H1 (cell line): ENCODE data around the gene TTC28. TPM values are rescaled to one million over a fixed set of nuclear protein-coding genes. Genes with fewer than 3 reads are reported as not detected.

Source experiments
- CTCF ChIA-PET: fragments of 300-600 bp; sonication (Branson Sonifier 250); formaldehyde crosslinking; loops from one replicate; lab custom pipeline; 2021; ENCODE audit not compliant: partially characterized antibody; lab: Charles Lee
- POLR2A ChIA-PET: fragments of 300-600 bp; sonication (Branson Sonifier 250); formaldehyde crosslinking; loops from one replicate; lab custom pipeline; 2021; ENCODE audit warnings: inconsistent platforms; ENCODE audit not compliant: partially characterized antibody; lab: Charles Lee
- DNase-seq, 2 experiments: peaks; one replicate each; pipeline versions ENCODE4 v3.0.0 to v3.0.0-alpha.2; 2010 to 2022; ENCODE audit warnings: low spot score in 2 of 2, low read depth in 1 of 2, mixed read lengths in 1 of 2
- FAIRE-seq: peaks from 2 replicates; lab custom pipeline; 2011; peaks lifted over from hg19 to GRCh38; lab: Jason Lieb, UNC
- H2AFZ ChIP-seq: 2 replicates; pipeline ENCODE4 v1.8.1; 2012; ENCODE audit warnings: low read length, inconsistent platforms
- H2AK5ac ChIP-seq: 2 replicates; pipeline ENCODE4 v1.6.1; 2013; ENCODE audit warnings: low read depth, low read length
- H2BK120ac ChIP-seq: replicated peaks from 2 replicates; pipeline ENCODE3; 2013; ENCODE audit warnings: low read depth, low read length, inconsistent platforms
- H2BK12ac ChIP-seq: 2 replicates; pipeline ENCODE4 v1.6.1; 2013; ENCODE audit warnings: low read depth, low read length
- H2BK15ac ChIP-seq: 2 replicates; pipeline ENCODE4 v1.6.1; 2013; ENCODE audit warnings: low read length
- H2BK20ac ChIP-seq: 2 replicates; pipeline ENCODE4 v1.6.1; 2013; ENCODE audit warnings: low read length
- H2BK5ac ChIP-seq: 2 replicates; pipeline ENCODE4 v1.6.1; 2013; ENCODE audit warnings: low read depth, low read length
- H3K14ac ChIP-seq: 2 replicates; pipeline ENCODE4 v1.6.1; 2013; ENCODE audit warnings: inconsistent platforms; ENCODE audit not compliant: insufficient read length
- H3K18ac ChIP-seq: 2 replicates; pipeline ENCODE4 v1.6.1; 2013; ENCODE audit warnings: low read length; ENCODE audit errors: extremely low read depth
- H3K23ac ChIP-seq: 2 replicates; pipeline ENCODE4 v1.6.1; 2013; ENCODE audit warnings: inconsistent platforms; ENCODE audit not compliant: insufficient read length
- H3K23me2 ChIP-seq: 2 replicates; pipeline ENCODE4 v1.6.1; 2013; ENCODE audit warnings: low read depth, low read length
- H3K27ac ChIP-seq: 2 replicates; pipeline ENCODE4 v1.6.1; 2011; ENCODE audit warnings: low read depth, low read length, inconsistent platforms
- H3K27me3 ChIP-seq, 4 experiments: replicated peaks in 1 of 4; 1 replicate in 1 of 4; 2 replicates in 3 of 4; pipeline versions ENCODE4 v1.6.1 to v1.8.1; 2011 to 2013; ENCODE audit warnings: low read length in 3 of 4, mild to moderate bottlenecking in 3 of 4, inconsistent platforms in 2 of 4, mixed read lengths in 2 of 4, moderate library complexity in 1 of 4; ENCODE audit not compliant: control insufficient read depth in 3 of 4, insufficient read depth in 3 of 4; ENCODE audit errors: extremely low read depth in 1 of 4
- H3K36me3 ChIP-seq, 4 experiments: 2 replicates each; pipeline versions ENCODE4 v1.6.1 to v1.8.1; 2011 to 2013; ENCODE audit warnings: mild to moderate bottlenecking in 4 of 4, low read length in 3 of 4, moderate library complexity in 2 of 4, control low read depth in 1 of 4, inconsistent platforms in 1 of 4; ENCODE audit not compliant: insufficient read depth in 4 of 4, control insufficient read depth in 2 of 4
- H3K4ac ChIP-seq: replicated peaks from 2 replicates; pipeline ENCODE3; 2013; ENCODE audit warnings: low read length, low read depth, mixed read lengths, inconsistent platforms; ENCODE audit not compliant: insufficient read length
- H3K4me1 ChIP-seq, 4 experiments: replicated peaks in 1 of 4; 1 replicate in 1 of 4; 2 replicates in 3 of 4; pipeline versions ENCODE4 v1.6.1 to v1.8.1; 2011 to 2013; ENCODE audit warnings: low read length in 3 of 4, inconsistent platforms in 2 of 4, mixed read lengths in 1 of 4; ENCODE audit not compliant: insufficient read depth in 4 of 4, control insufficient read depth in 3 of 4
- H3K4me2 ChIP-seq, 2 experiments: 2 replicates each; pipeline versions ENCODE4 v1.6.1 to v1.8.1; 2011 to 2013; ENCODE audit warnings: low read depth in 2 of 2, low read length in 2 of 2, control low read depth in 1 of 2, inconsistent platforms in 1 of 2, mild to moderate bottlenecking in 1 of 2; ENCODE audit not compliant: insufficient read depth in 1 of 2
- H3K4me3 ChIP-seq, 4 experiments: fragments of 200-600, 300-600 bp in 1 of 4; sonication (generic), shearing (Covaris generic), sonication (Bioruptor Twin) in 1 of 4; 2 replicates each; pipeline versions ENCODE4 v1.5.1 to v1.8.1; 2011 to 2016; ENCODE audit warnings: low read length in 4 of 4, low read depth in 3 of 4, control low read depth in 2 of 4, inconsistent platforms in 2 of 4, mild to moderate bottlenecking in 2 of 4, mixed read lengths in 1 of 4, moderate library complexity in 1 of 4; ENCODE audit not compliant: insufficient read depth in 2 of 4; ENCODE audit errors: extremely low read depth in 1 of 4
- H3K56ac ChIP-seq: replicated peaks from 2 replicates; pipeline ENCODE3; 2013; ENCODE audit warnings: low read depth, mild to moderate bottlenecking, mixed read lengths, low read length, inconsistent platforms; ENCODE audit not compliant: insufficient read length
- H3K79me1 ChIP-seq: 2 replicates; pipeline ENCODE4 v1.6.1; 2013; ENCODE audit warnings: low read depth, low read length, control low read depth
- H3K79me2 ChIP-seq, 2 experiments: 2 replicates each; pipeline versions ENCODE4 v1.6.1 to v1.8.1; 2012 to 2013; ENCODE audit warnings: low read length in 2 of 2, mild to moderate bottlenecking in 2 of 2, inconsistent platforms in 1 of 2; ENCODE audit not compliant: insufficient read depth in 2 of 2, control insufficient read depth in 1 of 2
- H3K9ac ChIP-seq, 4 experiments: replicated peaks in 1 of 4; 1 replicate in 1 of 4; 2 replicates in 3 of 4; pipeline versions ENCODE4 v1.6.1 to v1.8.1; 2011 to 2013; ENCODE audit warnings: low read depth in 3 of 4, low read length in 3 of 4, control low read depth in 2 of 4, mild to moderate bottlenecking in 2 of 4, moderate library complexity in 2 of 4, inconsistent platforms in 1 of 4; ENCODE audit errors: extremely low read depth in 1 of 4
- H3K9me3 ChIP-seq, 2 experiments: 2 replicates each; pipeline versions ENCODE4 v1.6.1 to v1.8.1; 2012 to 2013; ENCODE audit warnings: mild to moderate bottlenecking in 2 of 2, moderate library complexity in 2 of 2, control low read depth in 1 of 2, inconsistent platforms in 1 of 2, low read depth in 1 of 2, low read length in 1 of 2, mixed read lengths in 1 of 2; ENCODE audit not compliant: insufficient read depth in 2 of 2
- H4K20me1 ChIP-seq, 2 experiments: replicated peaks in 1 of 2; 2 replicates each; pipeline versions ENCODE3 to v1.8.1; 2011 to 2013; ENCODE audit warnings: inconsistent platforms in 2 of 2, low read length in 2 of 2, mild to moderate bottlenecking in 1 of 2; ENCODE audit not compliant: insufficient read depth in 2 of 2, control insufficient read depth in 1 of 2
- H4K5ac ChIP-seq: 2 replicates; pipeline ENCODE4 v1.6.1; 2013; ENCODE audit warnings: low read length, low read depth, mixed read lengths, inconsistent platforms; ENCODE audit not compliant: insufficient read length
- H4K8ac ChIP-seq: 2 replicates; pipeline ENCODE4 v1.8.0; 2013; ENCODE audit warnings: mild to moderate bottlenecking, moderate library complexity, low read length, inconsistent platforms; ENCODE audit not compliant: insufficient read depth; ENCODE audit errors: extremely low read depth
- H4K91ac ChIP-seq: replicated peaks from 2 replicates; pipeline ENCODE3; 2013; ENCODE audit warnings: low read length, mixed read lengths, inconsistent platforms; ENCODE audit not compliant: insufficient read length
- ATF2 ChIP-seq: IDR thresholded peaks from 2 replicates; pipeline ENCODE4 v1.6.1; 2012; ENCODE audit warnings: low read length, inconsistent platforms
- BACH1 ChIP-seq: IDR thresholded peaks from 2 replicates; pipeline ENCODE4 v1.6.1; 2012; ENCODE audit warnings: low read length, improper control_type of control experiment
- EGR1 ChIP-seq: IDR thresholded peaks from 2 replicates; pipeline ENCODE4 v1.6.1; 2011; ENCODE audit warnings: low read depth, low read length, borderline replicate concordance
- GTF2F1 ChIP-seq: IDR thresholded peaks from 2 replicates; pipeline ENCODE4 v1.6.1; 2012; ENCODE audit warnings: low read depth, low read length, improper control_type of control experiment, borderline replicate concordance
- HDAC2 ChIP-seq, 2 experiments: fragments of 300-600 bp in 1 of 2; sonication (generic) in 1 of 2; IDR thresholded peaks; 2 replicates each; pipeline ENCODE4 v1.6.1; 2011 to 2012; ENCODE audit warnings: low read depth in 2 of 2, low read length in 2 of 2, mild to moderate bottlenecking in 2 of 2, moderate library complexity in 2 of 2, borderline replicate concordance in 1 of 2, inconsistent platforms in 1 of 2
- RAD21 ChIP-seq, 2 experiments: IDR thresholded peaks in 1 of 2; conservative IDR thresholded peaks in 1 of 2; 2 replicates each; pipeline ENCODE4 v1.6.1; 2011; ENCODE audit warnings: low read depth in 2 of 2, low read length in 2 of 2, improper control_type of control experiment in 1 of 2, inconsistent platforms in 1 of 2, mild to moderate bottlenecking in 1 of 2, moderate library complexity in 1 of 2
- RXRA ChIP-seq: IDR thresholded peaks from 2 replicates; pipeline ENCODE4 v1.6.1; 2011; ENCODE audit warnings: low read depth, mild to moderate bottlenecking, low read length, moderate library complexity; ENCODE audit not compliant: insufficient read depth
- SAP30 ChIP-seq: fragments of 300-600 bp; sonication (generic); IDR thresholded peaks from 2 replicates; pipeline ENCODE4 v1.7.1; 2012; ENCODE audit warnings: low read length, moderate library complexity, mild to moderate bottlenecking, inconsistent platforms; ENCODE audit not compliant: insufficient read depth, insufficient replicate concordance
- TCF12 ChIP-seq: IDR thresholded peaks from 2 replicates; pipeline ENCODE4 v1.6.1; 2011; ENCODE audit warnings: low read depth, mild to moderate bottlenecking, low read length
- USF2 ChIP-seq: IDR thresholded peaks from 2 replicates; pipeline ENCODE4 v1.6.1; 2011; ENCODE audit warnings: low read length, improper control_type of control experiment
- YY1 ChIP-seq: IDR thresholded peaks from 2 replicates; pipeline ENCODE4 v1.6.1; 2011; ENCODE audit warnings: low read depth, mild to moderate bottlenecking, low read length
- polyA plus RNA-seq, 7 experiments: library from polyadenylated mRNA; depleted of rRNA in 3 of 7; stranded (reverse) in 5 of 7; unstranded in 2 of 7; fragments of >200 nt in 5 of 7; fragments of 200-250 nt in 2 of 7; gene quantifications; 1 replicate in 5 of 7; 2 replicates in 1 of 7; 4 replicates in 1 of 7; pipeline versions ENCODE4 v1.2.1 to v1.2.3, GENCODE V29; 2011 to 2013; ENCODE audit warnings: missing spikeins in 2 of 7, mixed read lengths in 2 of 7
- total RNA-seq: library from RNA; stranded (reverse); fragmentation: NEBNext Ultra II Directional; extraction: Animal tissue kit (Norgen Biotek cat#: 25700); gene quantifications from 2 replicates; pipeline ENCODE4 v1.2.1, GENCODE V29; 2021

TTC28 gene
- total and polyA plus RNA-seq, 2 of the 8 experiments (the other 6 are each of a cell fraction or from before 2014, with no cell fraction given): 2.6 to 12.6 TPM

- H2BK15ac ChIP-seq: no peak overlapping the region
- no peak overlapping the region for H2BK12ac ChIP-seq
- H3K36me3 ChIP-seq: no peaks in the 10 kb centered on the region
- H2BK5ac ChIP-seq: no peak overlapping the region
- H3K9ac ChIP-seq: no peak overlapping the region
- no peak overlapping the region for H3K18ac ChIP-seq
- DNase-seq: no peak
- no peak overlapping the region for H3K27ac ChIP-seq
- H2BK120ac ChIP-seq: no peak overlapping the region
- no peak overlapping the region for H3K4ac ChIP-seq
- H2BK20ac ChIP-seq: no peak overlapping the region
- no peaks in the 10 kb centered on the region for H3K4me1 ChIP-seq
- TF ChIP-seq RXRA (no peak), BACH1 (no peak), ATF2 (no peak), USF2 (no peak), SAP30 (no peak), HDAC2 (IDR thresholded peaks at IDR 0.05; ENCODE audit: borderline replicate concordance in 1 of 2, low read depth in 2 of 2, low read length in 2 of 2) (no peak), EGR1 (no peak), GTF2F1 (no peak), YY1 (no peak), TCF12 (no peak), RAD21 (IDR thresholded peaks at IDR 0.05 in 1 of 2, conservative IDR thresholded peaks at IDR 0.05 in 1 of 2; ENCODE audit: low read depth in 2 of 2, low read length in 2 of 2) (no peak)
- TF ChIP-seq, all 59 proteins: peak for 0
- Histone ChIP-seq H4K20me1 (no peaks in the 10 kb centered on the region), H4K5ac (no peak overlapping the region), H3K23ac (no peak overlapping the region), H3K14ac (no peak overlapping the region), H2AK5ac (no peak overlapping the region), H3K56ac (no peak overlapping the region), H4K91ac (no peak overlapping the region), H3K9me3 (no peaks in the 10 kb centered on the region), H3K79me1 (no peaks in the 10 kb centered on the region), H2AFZ (no peak overlapping the region), H3K79me2 (no peaks in the 10 kb centered on the region), H4K8ac (no peak overlapping the region), H3K23me2 (no peaks in the 10 kb centered on the region), H3K4me2 (no peak overlapping the region), H3K4me3 (no peak overlapping the region), H3K27me3 (no peaks in the 10 kb centered on the region)
- POLR2A ChIA-PET: no interaction called here
- no peak for FAIRE-seq
- CTCF ChIA-PET: interaction anchor here (1.1 to 1.2 kb wide), 2 partner anchors 80 to 251 kb away, joined by 3 to 5 read pairs; no protein-coding TSS in a partner anchor
Observed at GRCh38 chr22:28507896-28508295, 171.7 kb downstream of the TTC28 start.
